ENCODE data around the gene COA6. TPM values are rescaled to one million over a fixed set of nuclear protein-coding genes. Genes with fewer than 3 reads are reported as not detected.
A peak's percentile ranks its signal among the peaks of the same experiment; 100 is the strongest.

The COA6 gene
- total and polyA plus RNA-seq, 10 of the 15 experiments (the other 5 are each of a cell fraction or from before 2014, with no cell fraction given), result 49.9 to 178 (median 71.5) TPM

DNA sequence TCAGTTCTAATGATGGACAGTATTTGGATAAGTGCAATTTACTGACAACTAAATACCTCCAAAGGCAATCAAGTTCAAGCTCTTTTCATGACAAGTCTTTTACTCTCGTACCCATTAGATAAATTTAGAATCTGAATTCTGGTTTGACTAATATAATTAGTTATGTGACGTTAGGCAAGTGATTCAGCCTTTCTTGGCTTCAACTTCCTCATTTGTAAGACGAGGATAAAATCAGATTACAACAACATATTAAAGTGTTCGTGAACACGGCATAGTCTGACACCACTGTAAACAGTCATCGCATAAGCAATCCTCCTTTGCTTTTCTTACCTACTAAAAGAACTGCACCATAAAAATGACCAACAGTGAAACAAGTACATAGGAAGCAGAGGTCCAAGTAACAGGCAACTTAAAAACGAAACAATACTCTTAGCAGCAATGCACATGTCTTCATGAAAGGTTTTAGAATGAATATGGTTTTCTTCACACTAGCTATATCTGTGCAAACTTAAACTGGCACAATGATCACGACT is 25.7 kb downstream of the COA6 start:
- WGBS (ENCODE audit: insufficient coverage, insufficient replicate concordance, low lambda C conversion rate, missing lambda C conversion rate), result 1% methylated on average over 8 of the region's 8 CpGs
- Histone ChIP-seq H3K4me3 (0 out of 2 replicates have a peak overlapping the region, but pooled peaks have one; percentile 35), H3K27ac (ENCODE audit: control insufficient read depth, insufficient read depth) (peak overlapping the region; percentile 98), H2AFZ (ENCODE audit: control insufficient read depth, low read depth, low read length) (peak overlapping the region; percentile 81), H3K4me1 (ENCODE audit: control insufficient read depth, insufficient read depth, low read length) (peaks cover 20% of the 10 kb centered on the region), H3K36me3 (ENCODE audit: control insufficient read depth in 2 of 2, insufficient read depth in 2 of 2, low read length in 1 of 2) (no peaks in the 10 kb centered on the region; a peak in 2 of 4 replicates), H3K79me2 (ENCODE audit: control insufficient read depth, insufficient read depth, low read length) (no peaks in the 10 kb centered on the region; the same call in 1 of the 2 replicates), H4K20me1 (ENCODE audit: control insufficient read depth, insufficient read depth) (no peaks in the 10 kb centered on the region), H3K27me3 (replicated peaks in 1 of 2; ENCODE audit: control insufficient read depth in 2 of 2, insufficient read depth in 2 of 2, low read length in 1 of 2) (no peaks in the 10 kb centered on the region), H3K4me2 (ENCODE audit: control insufficient read depth, insufficient read depth) (peak overlapping the region; percentile 90), H3K9me3 (replicated peaks; ENCODE audit: control insufficient read depth, insufficient read depth, low read length) (no peaks in the 10 kb centered on the region), H3K9ac (ENCODE audit: control insufficient read depth, insufficient read depth, low read length) (peak overlapping the region; percentile 70)
- in situ Hi-C loops (cut with MboI) (no loop called here), intact Hi-C loops (cut with micrococcal nuclease; ENCODE audit: unreplicated experiment) (loop anchor here (2.0 kb wide), 1 partner anchor 26 kb away; the partner anchor contains the start of gene COA6)
- FAIRE-seq (peak; percentile 47), ATAC-seq (peak; percentile 84), DNase-seq (ENCODE audit: low read depth, low spot score) (peak; percentile 75)
- SMC1A ChIA-PET (ENCODE audit: uncharacterized antibody, unreplicated experiment), result interaction anchor here (0.6 to 2.4 kb wide), 10 partner anchors 11 to 80 kb away, joined by 3 to 24 read pairs (median 3); partner anchors contain the start of genes COA6 and TARBP1
- CTCF ChIA-PET, result interaction anchor here (1.3 to 1.5 kb wide), 4 partner anchors 25 to 141 kb away, joined by 3 to 10 read pairs (median 3); partner anchors contain the start of gene COA6
- POLR2A ChIA-PET, result interaction anchor here (0.6 to 1.6 kb wide), 8 partner anchors 11 to 860 kb away, joined by 3 to 10 read pairs (median 3); partner anchors contain the start of gene COA6
- BruUV-seq (replicated peaks), result no TSS peak
- RAD21 ChIA-PET (ENCODE audit: unreplicated experiment), result interaction anchor here (1.0 to 2.6 kb wide), 5 partner anchors 13 to 56 kb away, joined by 3 to 14 read pairs (median 5); partner anchors contain the start of gene COA6
- TF ChIP-seq DPF2 (IDR thresholded peaks at IDR 0.05) (peak; percentile 48), IKZF2 (IDR thresholded peaks at IDR 0.05) (peak; percentile 16 to 21; a peak in 1 of 4 replicates), ZNF274 (IDR thresholded peaks at IDR 0.05; ENCODE audit: insufficient read depth, insufficient read length) (no peak), MTA3 (IDR thresholded peaks at IDR 0.05; ENCODE audit: borderline replicate concordance, low read length) (peak; percentile 59; the same call in 1 of the 2 replicates), MTA2 (IDR thresholded peaks at IDR 0.05; ENCODE audit: low read depth) (peak; percentile 89), STAT3 (IDR thresholded peaks at IDR 0.05; ENCODE audit: low read depth, low read length) (peak; percentile 75; the same call in 1 of the 2 replicates), MEF2B (IDR thresholded peaks at IDR 0.05; ENCODE audit: partially characterized antibody, poor library complexity, severe bottlenecking) (peak; percentile 75), GABPA (IDR thresholded peaks at IDR 0.05; ENCODE audit: low read depth) (peak; percentile 53), CREM (IDR thresholded peaks at IDR 0.05; ENCODE audit: low read depth) (peak; percentile 87), SPI1 (IDR thresholded peaks at IDR 0.05; ENCODE audit: borderline replicate concordance, insufficient read depth, low read depth, low read length) (peak; percentile 74), IKZF1 (conservative IDR thresholded peaks at IDR 0.05) (0 out of 2 replicates have a peak, but pooled peaks have one; percentile 31), ZNF207 (IDR thresholded peaks at IDR 0.05; ENCODE audit: borderline replicate concordance) (no peak), POLR2AphosphoS5 (IDR thresholded peaks at IDR 0.05; ENCODE audit: low read length) (peak; percentile 56; the same call in 1 of the 2 replicates), TCF3 (IDR thresholded peaks at IDR 0.05; ENCODE audit: borderline replicate concordance, insufficient read depth, low read depth, low read length) (no peak), JUNB (IDR thresholded peaks at IDR 0.05) (peak; percentile 85), MYC (IDR thresholded peaks at IDR 0.05; ENCODE audit: insufficient read depth, insufficient read length, insufficient replicate concordance, low read length, severe bottlenecking) (no peak), JUND (IDR thresholded peaks at IDR 0.05; ENCODE audit: low read depth, low read length) (0 out of 2 replicates have a peak, but pooled peaks have one; percentile 59), MEF2A (IDR thresholded peaks at IDR 0.05; ENCODE audit: insufficient read depth, low read depth, low read length) (peak; percentile 81; the same call in 1 of the 2 replicates), ESRRA (IDR thresholded peaks at IDR 0.05; ENCODE audit: low read length) (no peak), EP300 (IDR thresholded peaks at IDR 0.05; ENCODE audit: borderline replicate concordance in 1 of 2, control insufficient read depth in 1 of 2, low read depth in 2 of 2, low read length in 2 of 2) (peak in 1 of 2 experiments; percentile 77; a peak in 2 of 4 replicates)
- TF ChIP-seq, protein P1, sequence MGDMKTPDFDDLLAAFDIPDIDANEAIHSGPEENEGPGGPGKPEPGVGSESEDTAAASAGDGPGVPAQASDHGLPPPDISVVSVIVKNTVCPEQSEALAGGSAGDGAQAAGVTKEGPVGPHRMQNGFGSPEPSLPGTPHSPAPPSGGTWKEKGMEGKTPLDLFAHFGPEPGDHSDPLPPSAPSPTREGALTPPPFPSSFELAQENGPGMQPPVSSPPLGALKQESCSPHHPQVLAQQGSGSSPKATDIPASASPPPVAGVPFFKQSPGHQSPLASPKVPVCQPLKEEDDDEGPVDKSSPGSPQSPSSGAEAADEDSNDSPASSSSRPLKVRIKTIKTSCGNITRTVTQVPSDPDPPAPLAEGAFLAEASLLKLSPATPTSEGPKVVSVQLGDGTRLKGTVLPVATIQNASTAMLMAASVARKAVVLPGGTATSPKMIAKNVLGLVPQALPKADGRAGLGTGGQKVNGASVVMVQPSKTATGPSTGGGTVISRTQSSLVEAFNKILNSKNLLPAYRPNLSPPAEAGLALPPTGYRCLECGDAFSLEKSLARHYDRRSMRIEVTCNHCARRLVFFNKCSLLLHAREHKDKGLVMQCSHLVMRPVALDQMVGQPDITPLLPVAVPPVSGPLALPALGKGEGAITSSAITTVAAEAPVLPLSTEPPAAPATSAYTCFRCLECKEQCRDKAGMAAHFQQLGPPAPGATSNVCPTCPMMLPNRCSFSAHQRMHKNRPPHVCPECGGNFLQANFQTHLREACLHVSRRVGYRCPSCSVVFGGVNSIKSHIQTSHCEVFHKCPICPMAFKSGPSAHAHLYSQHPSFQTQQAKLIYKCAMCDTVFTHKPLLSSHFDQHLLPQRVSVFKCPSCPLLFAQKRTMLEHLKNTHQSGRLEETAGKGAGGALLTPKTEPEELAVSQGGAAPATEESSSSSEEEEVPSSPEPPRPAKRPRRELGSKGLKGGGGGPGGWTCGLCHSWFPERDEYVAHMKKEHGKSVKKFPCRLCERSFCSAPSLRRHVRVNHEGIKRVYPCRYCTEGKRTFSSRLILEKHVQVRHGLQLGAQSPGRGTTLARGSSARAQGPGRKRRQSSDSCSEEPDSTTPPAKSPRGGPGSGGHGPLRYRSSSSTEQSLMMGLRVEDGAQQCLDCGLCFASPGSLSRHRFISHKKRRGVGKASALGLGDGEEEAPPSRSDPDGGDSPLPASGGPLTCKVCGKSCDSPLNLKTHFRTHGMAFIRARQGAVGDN (IDR thresholded peaks at IDR 0.05), result peak; percentile 74

Data from GM12878 (cell line).